Skeletal muscle satellite cell (primary cell): ENCODE results near the gene ABCC11.

ENCODE experiments used
- H3K27me3 ChIP-seq: 2 replicates; pipeline ENCODE4 v1.7.0; 2013; ENCODE audit warnings: low read length; ENCODE audit not compliant: control insufficient read depth, insufficient read depth
- H3K36me3 ChIP-seq: 2 replicates; pipeline ENCODE4 v1.7.0; 2013; ENCODE audit warnings: mild to moderate bottlenecking, control low read depth, low read length; ENCODE audit not compliant: insufficient read depth
- H3K4me1 ChIP-seq: 2 replicates; pipeline ENCODE4 v1.7.0; 2013; ENCODE audit warnings: low read length; ENCODE audit not compliant: control insufficient read depth, insufficient read depth
- H3K4me2 ChIP-seq: 2 replicates; pipeline ENCODE4 v1.7.0; 2013; ENCODE audit warnings: mild to moderate bottlenecking, low read length
- H3K4me3 ChIP-seq: 2 replicates; pipeline ENCODE4 v1.7.0; 2013; ENCODE audit warnings: low read length
- H3K9ac ChIP-seq: 2 replicates; pipeline ENCODE4 v1.7.0; 2013; ENCODE audit warnings: mild to moderate bottlenecking, low read depth, low read length, moderate library complexity
- H3K9me3 ChIP-seq: replicated peaks from 2 replicates; pipeline ENCODE4 v1.7.0; 2013; ENCODE audit warnings: mild to moderate bottlenecking, control low read depth, low read length

The ABCC11 gene

GRCh38 chr16:48223490-48223889, 23.8 kb downstream of the ABCC11 start:
- no peak overlapping the region for H3K4me3 ChIP-seq
- no peaks in the 10 kb centered on the region for H3K36me3 ChIP-seq
- peaks cover 3% of the 10 kb centered on the region for H3K27me3 ChIP-seq
- H3K9ac ChIP-seq, result no peak overlapping the region
- H3K4me1 ChIP-seq, result no peaks in the 10 kb centered on the region
- H3K4me2 ChIP-seq, result no peak overlapping the region
- H3K9me3 ChIP-seq, result no peaks in the 10 kb centered on the region

- Histone ChIP-seq H3K9ac (no peak overlapping the region), H3K36me3 (no peaks in the 10 kb centered on the region), H3K4me3 (no peak overlapping the region), H3K27me3 (peaks cover 6% of the 10 kb centered on the region), H3K4me1 (no peaks in the 10 kb centered on the region), H3K9me3 (no peaks in the 10 kb centered on the region), H3K4me2 (no peak overlapping the region)
Observed at GRCh38 chr16:48220891-48221290, 26.4 kb downstream of the ABCC11 start.

- H3K4me3 ChIP-seq, result no peak overlapping the region
- peaks cover 12% of the 10 kb centered on the region for H3K27me3 ChIP-seq
- H3K9me3 ChIP-seq, result no peaks in the 10 kb centered on the region
- H3K9ac ChIP-seq, result no peak overlapping the region
- no peaks in the 10 kb centered on the region for H3K36me3 ChIP-seq
- H3K4me1 ChIP-seq, result no peaks in the 10 kb centered on the region
- H3K4me2 ChIP-seq, result no peak overlapping the region
Observed at GRCh38 chr16:48218473-48218872, 28.9 kb downstream of the ABCC11 start.

GRCh38 chr16:48217708-48218107, 29.6 kb downstream of the ABCC11 start:
- Histone ChIP-seq H3K9ac (no peak overlapping the region), H3K36me3 (no peaks in the 10 kb centered on the region), H3K4me1 (no peaks in the 10 kb centered on the region), H3K27me3 (peaks cover 12% of the 10 kb centered on the region), H3K9me3 (no peaks in the 10 kb centered on the region), H3K4me3 (no peak overlapping the region), H3K4me2 (no peak overlapping the region)

GRCh38 chr16:48215738-48216137, 31.6 kb downstream of the ABCC11 start:
- no peaks in the 10 kb centered on the region for H3K36me3 ChIP-seq
- H3K27me3 ChIP-seq, result peaks cover 9% of the 10 kb centered on the region
- H3K4me1 ChIP-seq, result no peaks in the 10 kb centered on the region
- no peak overlapping the region for H3K4me2 ChIP-seq
- no peak overlapping the region for H3K9ac ChIP-seq
- H3K9me3 ChIP-seq, result no peaks in the 10 kb centered on the region
- no peak overlapping the region for H3K4me3 ChIP-seq

- H3K9ac ChIP-seq, result no peak overlapping the region
- H3K9me3 ChIP-seq, result no peaks in the 10 kb centered on the region
- peaks cover 20% of the 10 kb centered on the region for H3K27me3 ChIP-seq
- no peak overlapping the region for H3K4me3 ChIP-seq
- H3K36me3 ChIP-seq, result no peaks in the 10 kb centered on the region
- no peaks in the 10 kb centered on the region for H3K4me1 ChIP-seq
- no peak overlapping the region for H3K4me2 ChIP-seq
Observed at GRCh38 chr16:48212033-48212432, 35.3 kb downstream of the ABCC11 start.

GRCh38 chr16:48210747-48211146, 36.6 kb downstream of the ABCC11 start:
- no peaks in the 10 kb centered on the region for H3K9me3 ChIP-seq
- H3K27me3 ChIP-seq, result peaks cover 21% of the 10 kb centered on the region

GRCh38 chr16:48206594-48207242, 40.6 kb downstream of the ABCC11 start:
- H3K4me3 ChIP-seq, result no peak overlapping the region
- H3K9ac ChIP-seq, result no peak overlapping the region
- H3K4me1 ChIP-seq, result no peaks in the 10 kb centered on the region
- no peaks in the 10 kb centered on the region for H3K9me3 ChIP-seq
- H3K36me3 ChIP-seq, result no peaks in the 10 kb centered on the region
- H3K27me3 ChIP-seq, result peaks cover 44% of the 10 kb centered on the region
- H3K4me2 ChIP-seq, result no peak overlapping the region

More at GRCh38 chr16:48210747-48211146, 36.6 kb downstream of the ABCC11 start:
- H3K4me3 ChIP-seq, result no peak overlapping the region
- no peak overlapping the region for H3K4me2 ChIP-seq
- no peaks in the 10 kb centered on the region for H3K36me3 ChIP-seq
- no peak overlapping the region for H3K9ac ChIP-seq
- H3K4me1 ChIP-seq, result no peaks in the 10 kb centered on the region

- no peak overlapping the region for H3K4me3 ChIP-seq
- no peak overlapping the region for H3K9ac ChIP-seq
- no peaks in the 10 kb centered on the region for H3K9me3 ChIP-seq
- peaks cover 52% of the 10 kb centered on the region for H3K27me3 ChIP-seq
- H3K4me2 ChIP-seq, result no peak overlapping the region
- no peaks in the 10 kb centered on the region for H3K36me3 ChIP-seq
- no peaks in the 10 kb centered on the region for H3K4me1 ChIP-seq
Observed at GRCh38 chr16:48204825-48205151, 42.6 kb downstream of the ABCC11 start.

GRCh38 chr16:48203974-48204824, 43.1 kb downstream of the ABCC11 start:
- H3K4me3 ChIP-seq, result no peak overlapping the region
- no peak overlapping the region for H3K9ac ChIP-seq
- H3K27me3 ChIP-seq, result peaks cover 49% of the 10 kb centered on the region
- H3K36me3 ChIP-seq, result no peaks in the 10 kb centered on the region
- H3K4me2 ChIP-seq, result no peak overlapping the region
- no peaks in the 10 kb centered on the region for H3K4me1 ChIP-seq
- no peaks in the 10 kb centered on the region for H3K9me3 ChIP-seq

GRCh38 chr16:48201515-48202201, 45.7 kb downstream of the ABCC11 start:
- Histone ChIP-seq H3K9ac (no peak overlapping the region), H3K4me1 (no peaks in the 10 kb centered on the region), H3K4me3 (no peak overlapping the region), H3K9me3 (no peaks in the 10 kb centered on the region), H3K27me3 (peaks cover 37% of the 10 kb centered on the region), H3K36me3 (no peaks in the 10 kb centered on the region), H3K4me2 (no peak overlapping the region)
